CD4-positive, alpha-beta T cell treated with Interleukin-4 for 4 hours (primary cell): ENCODE data around the gene AACS.
"Not testable (repeated sequence)": the region's sequence is repeated elsewhere in the genome, so short reads cannot be mapped to it uniquely, and the experiment has no call there.

Experiments used
- DNase-seq: peaks from one replicate; pipeline ENCODE4 v3.0.0-alpha.2; 2020

The AACS gene

GRCh38 chr12:125057708-125058107 is 7.5 kb upstream of the AACS start:
- DNase-seq, result no peak

- DNase-seq, result no peak
Measured at GRCh38 chr12:125061229-125061628, 4.0 kb upstream of the AACS start.

- DNase-seq, result not testable (repeated sequence)
Measured at GRCh38 chr12:125063522-125063921, 1.7 kb upstream of the AACS start.

GRCh38 chr12:125064492-125064891 is 743 bp upstream of the AACS start:
- DNase-seq, result no peak

GRCh38 chr12:125065919-125066570 is 810 bp downstream of the AACS start:
- no peak for DNase-seq

GRCh38 chr12:125068391-125068790 is 3.2 kb downstream of the AACS start:
- no peak for DNase-seq

- DNase-seq, result no peak
Measured at GRCh38 chr12:125069616-125070015, 4.4 kb downstream of the AACS start.

- DNase-seq, result no peak
Measured at GRCh38 chr12:125070112-125070511, 4.9 kb downstream of the AACS start.

GRCh38 chr12:125070661-125071390 is 5.6 kb downstream of the AACS start:
- DNase-seq, result no peak

- no peak for DNase-seq
Measured at GRCh38 chr12:125071456-125071855, 6.2 kb downstream of the AACS start.

- DNase-seq, result no peak
Measured at GRCh38 chr12:125072496-125072895, 7.3 kb downstream of the AACS start.

GRCh38 chr12:125074294-125074693 is 9.1 kb downstream of the AACS start:
- DNase-seq, result not testable (repeated sequence)

GRCh38 chr12:125076103-125076502 is 10.9 kb downstream of the AACS start:
- no peak for DNase-seq

- no peak for DNase-seq
Measured at GRCh38 chr12:125079084-125079483, 13.8 kb downstream of the AACS start.

GRCh38 chr12:125079648-125080645 is 14.7 kb downstream of the AACS start:
- no peak for DNase-seq

- no peak for DNase-seq
Measured at GRCh38 chr12:125081427-125081826, 16.2 kb downstream of the AACS start.

GRCh38 chr12:125083072-125083471 is 17.8 kb downstream of the AACS start:
- DNase-seq, result no peak

GRCh38 chr12:125088199-125088598 is 23.0 kb downstream of the AACS start:
- not testable (repeated sequence) for DNase-seq

GRCh38 chr12:125089083-125089482 is 23.8 kb downstream of the AACS start:
- no peak for DNase-seq

GRCh38 chr12:125089626-125090025 is 24.4 kb downstream of the AACS start:
- no peak for DNase-seq

GRCh38 chr12:125090437-125090836 is 25.2 kb downstream of the AACS start:
- no peak for DNase-seq

- DNase-seq, result no peak
Measured at GRCh38 chr12:125091401-125091800, 26.2 kb downstream of the AACS start.

GRCh38 chr12:125092108-125092871 is 27.1 kb downstream of the AACS start:
- no peak for DNase-seq
